Embryonic facial prominence (tissue), 1 donor: ENCODE data around the gene ABCB7.
"Not testable (repeated sequence)": the region's sequence is repeated elsewhere in the genome, so short reads cannot be mapped to it uniquely, and the experiment has no call there.

Experiments used
- DNase-seq: peaks from one replicate; pipeline ENCODE4 v3.0.0-alpha.2; 2016; ENCODE audit errors: extremely low spot score

Gene ABCB7

GRCh38 chrX:75096331-75096730 lies 59.8 kb downstream of the ABCB7 start:
- no peak for DNase-seq

- DNase-seq = no peak
Measured at GRCh38 chrX:75086731-75087195, 69.3 kb downstream of the ABCB7 start.

DNA sequence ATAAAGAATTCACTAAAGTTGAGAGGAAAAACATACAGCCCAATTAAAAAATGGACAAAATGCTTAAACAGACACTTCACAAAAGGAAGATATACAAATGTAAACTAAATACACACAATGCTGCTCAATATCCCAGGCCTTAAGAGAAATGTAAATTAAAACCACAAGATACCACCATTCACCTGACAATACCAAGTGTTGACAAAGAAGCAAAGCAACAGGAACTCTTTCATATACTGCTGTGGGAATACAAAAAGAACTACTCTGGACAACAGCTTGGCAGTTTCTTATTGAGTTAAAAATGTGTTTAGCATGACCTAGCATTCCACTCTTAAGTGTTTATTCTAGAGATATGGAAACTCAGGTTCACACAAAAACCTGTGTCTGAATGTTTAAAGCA lies 71.3 kb downstream of the ABCB7 start:
- DNase-seq = no peak

DNA sequence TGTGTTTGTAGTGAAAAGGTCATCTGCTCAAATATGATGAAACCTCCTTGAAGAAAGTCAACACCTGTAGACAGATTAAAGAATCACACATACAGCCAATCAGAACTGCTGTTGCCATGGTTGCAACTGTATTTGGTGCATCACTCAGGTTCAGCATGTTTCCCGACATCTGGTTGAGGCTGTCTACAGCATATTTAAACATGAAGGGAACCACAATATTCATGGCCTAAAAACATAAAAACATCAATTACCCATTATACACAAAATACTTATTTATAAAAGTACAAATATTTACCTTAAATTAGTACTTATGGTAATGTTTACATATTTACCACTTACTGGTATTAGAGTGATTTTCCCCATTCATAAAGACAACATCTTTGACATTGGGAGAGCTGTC lies 79.7 kb downstream of the ABCB7 start:
- no peak for DNase-seq

DNA sequence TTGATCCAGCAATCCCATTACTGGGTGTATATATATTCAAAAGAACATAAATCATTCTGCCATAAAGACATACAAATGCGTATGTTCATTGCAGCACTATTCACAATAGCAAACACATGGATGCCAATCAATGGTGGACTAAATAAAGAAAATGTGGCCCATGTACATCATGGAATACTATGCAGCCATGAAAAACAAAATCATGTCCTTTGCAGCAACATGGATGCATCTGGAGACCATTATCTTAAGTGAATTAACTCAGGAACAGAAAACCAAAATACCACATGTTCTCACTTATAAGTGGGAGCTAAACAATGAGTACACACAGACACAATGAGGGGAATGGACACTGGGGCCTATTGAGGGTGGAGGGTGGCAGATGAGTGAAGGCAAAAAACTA lies 81.6 kb downstream of the ABCB7 start:
- DNase-seq = no peak

DNA sequence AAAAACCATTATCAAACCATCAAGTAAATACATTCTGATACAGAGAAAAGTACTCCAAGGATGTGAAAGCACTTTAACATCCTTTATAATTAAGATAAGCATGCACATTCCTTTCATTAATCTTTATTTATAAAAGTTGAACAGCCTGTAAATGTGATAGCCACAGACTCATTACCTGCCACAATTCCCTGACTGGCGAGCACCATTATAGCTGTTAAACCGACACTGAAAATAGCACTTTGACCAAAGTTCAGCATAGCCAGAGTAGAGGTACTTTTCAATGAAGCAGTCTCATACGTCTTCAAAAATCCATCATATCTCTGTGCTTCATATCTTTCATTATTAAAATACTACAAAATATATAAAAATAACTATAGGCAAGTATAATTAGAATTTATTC lies 84.7 kb downstream of the ABCB7 start:
- no peak for DNase-seq

DNA sequence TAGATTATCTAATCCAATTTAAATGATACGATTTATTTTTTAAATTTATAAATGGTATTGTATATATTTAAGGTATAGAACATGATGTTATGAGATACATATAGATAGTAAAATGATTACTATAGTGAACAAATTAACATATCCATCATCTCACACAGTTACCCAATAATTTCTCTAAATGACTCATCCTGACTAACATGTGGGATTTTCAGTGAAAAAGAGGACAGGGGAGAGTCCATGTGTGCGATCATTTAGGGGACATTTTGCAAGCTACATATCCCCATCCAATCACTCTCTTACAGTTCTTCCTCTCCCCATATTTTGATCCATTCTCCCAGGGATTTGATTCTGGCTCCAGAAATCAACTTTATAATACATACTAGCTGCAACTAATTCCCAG lies 88.2 kb downstream of the ABCB7 start:
- DNase-seq = no peak

DNA sequence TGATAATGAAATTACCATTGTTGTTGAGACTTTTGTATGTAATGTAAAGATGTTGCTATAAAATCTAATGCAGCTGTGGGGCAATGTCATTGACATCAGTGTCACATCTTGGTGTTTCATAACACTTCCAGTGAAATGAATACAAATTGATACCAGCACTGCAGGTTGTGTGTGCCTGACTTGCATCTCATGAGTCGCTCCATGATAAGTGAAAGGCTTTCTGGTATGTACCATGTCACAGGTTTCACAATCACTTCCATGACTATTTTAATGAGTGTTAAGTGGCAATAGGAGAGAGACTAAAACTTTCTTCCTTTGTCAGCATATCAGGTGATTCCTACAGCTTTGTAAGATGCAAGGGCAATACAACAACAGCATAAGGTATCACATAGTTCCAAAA lies 94.4 kb downstream of the ABCB7 start:
- DNase-seq = no peak

GRCh38 chrX:75051047-75051446 lies 105.0 kb downstream of the ABCB7 start:
- DNase-seq = no peak

DNA sequence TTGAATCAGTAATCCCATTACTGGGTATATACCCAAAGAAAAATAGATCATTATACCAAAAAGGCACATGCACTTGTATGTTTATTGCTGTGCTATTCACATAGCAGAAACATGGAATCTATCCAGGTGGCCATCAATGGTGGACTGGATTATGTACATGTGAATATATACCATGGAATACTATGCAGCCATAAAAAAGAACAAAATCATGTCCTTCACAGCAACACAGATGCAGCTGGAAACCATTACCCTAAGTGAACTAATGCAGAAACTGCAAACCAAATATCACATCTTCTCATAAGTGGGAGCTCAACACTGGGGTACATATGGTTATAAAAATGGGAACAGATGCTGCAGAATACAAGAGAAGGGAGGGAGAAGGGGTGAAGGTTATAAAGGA lies 110.7 kb downstream of the ABCB7 start:
- no peak for DNase-seq

DNA sequence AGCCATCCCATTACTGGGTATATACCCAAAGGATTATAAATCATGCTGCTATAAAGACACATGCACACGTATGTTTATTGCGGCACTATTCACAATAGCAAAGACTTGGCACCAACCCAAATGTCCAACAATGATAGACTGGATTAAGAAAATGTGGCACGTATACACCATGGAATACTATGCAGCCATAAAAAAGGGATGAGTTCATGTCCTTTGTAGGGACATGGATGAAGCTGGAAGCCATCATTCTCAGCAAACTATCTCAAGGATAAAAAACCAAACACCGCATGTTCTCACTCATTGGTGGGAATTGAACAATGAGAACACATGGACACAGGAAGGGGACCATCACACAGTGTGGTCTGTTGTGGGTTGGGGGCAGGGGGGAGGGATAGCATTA lies 111.9 kb downstream of the ABCB7 start:
- DNase-seq = not testable (repeated sequence)

DNA sequence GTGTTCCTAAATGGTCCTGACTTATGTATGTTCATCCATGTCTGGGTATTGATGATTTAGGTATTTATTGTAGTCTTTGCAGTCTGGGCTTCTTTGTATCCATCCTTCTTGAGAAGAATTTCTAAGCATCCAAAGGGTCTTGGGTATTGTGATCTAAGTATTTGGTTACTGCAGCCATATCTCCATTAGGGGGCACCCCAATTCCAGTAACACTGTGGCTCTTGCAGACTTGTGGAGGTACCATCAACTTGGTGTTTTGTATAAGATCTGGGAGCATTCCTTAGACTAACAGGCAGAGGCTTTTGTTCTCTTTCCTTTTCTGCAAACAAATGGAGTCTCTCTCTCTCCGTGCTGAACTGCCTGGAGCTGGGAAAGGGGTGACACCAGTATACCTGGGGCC lies 117.2 kb downstream of the ABCB7 start:
- no peak for DNase-seq
